K562 (cell line): ENCODE measurements around the gene STX1B. TPM values are rescaled to one million over a fixed set of nuclear protein-coding genes. Genes with fewer than 3 reads are reported as not detected.

Experiments used
- CC2D1A ChIP-seq: fragments of 450-650 bp; IDR thresholded peaks from 2 replicates; pipeline ENCODE4 v1.6.1; 2017; ENCODE audit warnings: mild to moderate bottlenecking
- GATAD2A ChIP-seq: fragments of 450-650 bp; IDR thresholded peaks from 2 replicates; pipeline ENCODE4 v1.6.1; 2017
- HDAC1 ChIP-seq, 2 experiments: fragments of 450-650 bp; IDR thresholded peaks; 2 replicates each; pipeline ENCODE4 v1.6.1; 2016 to 2017; ENCODE audit warnings: inconsistent platforms in 1 of 2, mild to moderate bottlenecking in 1 of 2, moderate library complexity in 1 of 2
- HDAC8 ChIP-seq: fragments of 450-650 bp; IDR thresholded peaks from 2 replicates; pipeline ENCODE4 v1.6.1; 2016; ENCODE audit warnings: mild to moderate bottlenecking, missing genetic modification characterization, moderate library complexity, missing compliant biosample characterization
- MAZ ChIP-seq, 2 experiments: fragments of 450-650 bp in 1 of 2; sonication (generic) in 1 of 2; formaldehyde crosslinking; IDR thresholded peaks in 1 of 2; conservative IDR thresholded peaks in 1 of 2; 2 replicates each; pipeline versions ENCODE4 v1.4.0 to v1.5.0; 2020; ENCODE audit warnings: mild to moderate bottlenecking in 1 of 2, missing genetic modification reagents in 1 of 2
- RFX7 ChIP-seq: fragments of 250-450 bp; sonication (Bioruptor Pico); IDR thresholded peaks from 2 replicates; pipeline ENCODE4 v1.5.1; 2021; ENCODE audit warnings: mild to moderate bottlenecking
- SMAD4 ChIP-seq: fragments of 250-450 bp; sonication (Bioruptor Pico); conservative IDR thresholded peaks from 2 replicates; pipeline ENCODE4 v1.8.0; 2021; ENCODE audit warnings: inconsistent platforms, mild to moderate bottlenecking, moderate library complexity
- SREBF2 ChIP-seq: sonication (generic); formaldehyde crosslinking; IDR thresholded peaks from 2 replicates; pipeline ENCODE4 v1.4.0; 2020; ENCODE audit warnings: mild to moderate bottlenecking, missing genetic modification reagents
- ZBTB7A ChIP-seq: IDR thresholded peaks from 2 replicates; pipeline ENCODE4 v1.6.1; 2011; ENCODE audit warnings: low read depth, mild to moderate bottlenecking, low read length, moderate library complexity, borderline replicate concordance; ENCODE audit not compliant: control insufficient read depth
- ZEB2 ChIP-seq: fragments of 450-650 bp; IDR thresholded peaks from 2 replicates; pipeline ENCODE4 v1.6.1; 2016
- ZNF311 ChIP-seq: fragments of 250-450 bp; sonication (Bioruptor Pico); IDR thresholded peaks from 2 replicates; pipeline ENCODE4 v1.4.0; 2020; ENCODE audit warnings: mild to moderate bottlenecking, moderate library complexity
- ZNF668 ChIP-seq: fragments of 250-450 bp; sonication (Bioruptor Pico); IDR thresholded peaks from 2 replicates; pipeline ENCODE4 v1.8.0; 2022; ENCODE audit warnings: mild to moderate bottlenecking, inconsistent platforms
- ZNF766 ChIP-seq: fragments of 200-800 bp; sonication (Bioruptor generic); conservative IDR thresholded peaks from 2 replicates; pipeline ENCODE4 v1.6.1; 2016; ENCODE audit warnings: missing genetic modification characterization, missing compliant biosample characterization
- polyA plus RNA-seq, 8 experiments: library from polyadenylated mRNA; depleted of rRNA in 4 of 8; stranded (reverse) in 5 of 8; unstranded in 3 of 8; fragments of >200 nt; fragmentation: Nextera tagmentation in 2 of 8; fragmentation: Illumina TruSeq in 1 of 8; extraction: Ambion mirVana in 2 of 8; extraction: Trizol in 1 of 8; gene quantifications; 2 replicates each; pipeline versions ENCODE4 v1.2.1 to v1.2.3, GENCODE V29; 2011 to 2014; ENCODE audit warnings: inconsistent platforms in 1 of 8, missing spikeins in 1 of 8
- total RNA-seq, 7 experiments: library from RNA; depleted of rRNA in 6 of 7; stranded (reverse); fragments of >200 nt in 6 of 7; fragmentation: Illumina TruSeq in 2 of 7; extraction: Trizol in 2 of 7; gene quantifications; 2 replicates each; pipeline versions ENCODE4 v1.2.1 to v1.2.3, GENCODE V29; 2011 to 2021; ENCODE audit warnings: low replicate concordance in 1 of 7
- TF ChIP-seq, protein P1 (sequence below): fragments of 450-650 bp; IDR thresholded peaks from 2 replicates; pipeline ENCODE4 v1.6.1; 2017; ENCODE audit warnings: antibody characterized with exemption, mild to moderate bottlenecking
- TF ChIP-seq, protein P2 (sequence below): fragments of 200-800 bp; sonication (Bioruptor generic); IDR thresholded peaks from 2 replicates; pipeline ENCODE4 v1.6.1; 2016; ENCODE audit warnings: missing genetic modification characterization, missing compliant biosample characterization

STX1B gene
- total and polyA plus RNA-seq, 9 of the 15 experiments (the other 6 are each of a cell fraction or from before 2014, with no cell fraction given), result 0.07 to 2.5 (median 0.86) TPM

DNA sequence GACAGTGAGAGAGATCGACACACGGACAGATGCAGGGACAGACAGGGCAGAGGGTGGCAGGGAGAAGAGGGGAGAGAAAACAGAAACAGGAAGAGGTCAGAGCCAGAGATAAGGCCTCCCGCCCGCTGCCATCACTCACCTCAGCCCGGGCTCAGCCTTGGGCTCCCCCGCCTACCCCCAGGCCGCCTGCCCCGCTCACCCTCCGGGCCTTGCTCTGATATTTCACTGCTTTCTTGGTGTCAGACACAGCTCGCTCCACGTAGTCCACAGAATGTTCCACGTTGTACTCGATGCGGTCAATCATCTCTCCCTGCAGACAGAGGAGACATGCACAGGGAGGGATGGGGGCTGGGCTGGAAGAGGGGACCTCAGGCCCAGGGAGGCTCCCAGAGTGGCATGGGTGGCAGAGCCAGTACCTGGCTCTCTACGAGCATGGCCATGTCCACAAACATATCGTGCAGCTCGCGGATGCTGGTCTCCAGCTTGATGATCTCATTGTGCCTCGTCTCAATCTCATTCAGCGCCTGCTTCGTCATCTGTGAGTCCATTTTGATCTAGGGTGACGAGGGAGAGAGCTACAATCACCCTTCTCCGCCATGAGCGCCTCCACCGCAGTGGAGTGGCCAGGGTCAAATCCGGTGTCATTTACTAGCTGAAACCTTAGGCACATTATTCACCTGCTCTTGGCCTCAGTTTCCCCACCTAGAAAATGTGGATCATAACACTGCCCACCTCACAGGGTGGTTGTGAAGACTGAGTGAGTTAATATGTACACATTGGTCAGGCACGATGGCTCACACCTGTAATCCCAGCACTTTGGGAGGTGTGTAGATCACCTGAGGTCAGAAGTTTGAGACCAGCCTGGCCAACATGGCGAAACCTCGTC is 17.3 kb downstream of the STX1B start (continued):
- peak; percentile 72; the same call in 1 of the 2 replicates for TF ChIP-seq HDAC8 (tag)
- TF ChIP-seq, protein P1, sequence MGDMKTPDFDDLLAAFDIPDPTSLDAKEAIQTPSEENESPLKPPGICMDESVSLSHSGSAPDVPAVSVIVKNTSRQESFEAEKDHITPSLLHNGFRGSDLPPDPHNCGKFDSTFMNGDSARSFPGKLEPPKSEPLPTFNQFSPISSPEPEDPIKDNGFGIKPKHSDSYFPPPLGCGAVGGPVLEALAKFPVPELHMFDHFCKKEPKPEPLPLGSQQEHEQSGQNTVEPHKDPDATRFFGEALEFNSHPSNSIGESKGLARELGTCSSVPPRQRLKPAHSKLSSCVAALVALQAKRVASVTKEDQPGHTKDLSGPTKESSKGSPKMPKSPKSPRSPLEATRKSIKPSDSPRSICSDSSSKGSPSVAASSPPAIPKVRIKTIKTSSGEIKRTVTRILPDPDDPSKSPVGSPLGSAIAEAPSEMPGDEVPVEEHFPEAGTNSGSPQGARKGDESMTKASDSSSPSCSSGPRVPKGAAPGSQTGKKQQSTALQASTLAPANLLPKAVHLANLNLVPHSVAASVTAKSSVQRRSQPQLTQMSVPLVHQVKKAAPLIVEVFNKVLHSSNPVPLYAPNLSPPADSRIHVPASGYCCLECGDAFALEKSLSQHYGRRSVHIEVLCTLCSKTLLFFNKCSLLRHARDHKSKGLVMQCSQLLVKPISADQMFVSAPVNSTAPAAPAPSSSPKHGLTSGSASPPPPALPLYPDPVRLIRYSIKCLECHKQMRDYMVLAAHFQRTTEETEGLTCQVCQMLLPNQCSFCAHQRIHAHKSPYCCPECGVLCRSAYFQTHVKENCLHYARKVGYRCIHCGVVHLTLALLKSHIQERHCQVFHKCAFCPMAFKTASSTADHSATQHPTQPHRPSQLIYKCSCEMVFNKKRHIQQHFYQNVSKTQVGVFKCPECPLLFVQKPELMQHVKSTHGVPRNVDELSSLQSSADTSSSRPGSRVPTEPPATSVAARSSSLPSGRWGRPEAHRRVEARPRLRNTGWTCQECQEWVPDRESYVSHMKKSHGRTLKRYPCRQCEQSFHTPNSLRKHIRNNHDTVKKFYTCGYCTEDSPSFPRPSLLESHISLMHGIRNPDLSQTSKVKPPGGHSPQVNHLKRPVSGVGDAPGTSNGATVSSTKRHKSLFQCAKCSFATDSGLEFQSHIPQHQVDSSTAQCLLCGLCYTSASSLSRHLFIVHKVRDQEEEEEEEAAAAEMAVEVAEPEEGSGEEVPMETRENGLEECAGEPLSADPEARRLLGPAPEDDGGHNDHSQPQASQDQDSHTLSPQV, result peak; percentile 93
- TF ChIP-seq CC2D1A, result no peak
- TF ChIP-seq SREBF2, result no peak
- TF ChIP-seq, protein P2, sequence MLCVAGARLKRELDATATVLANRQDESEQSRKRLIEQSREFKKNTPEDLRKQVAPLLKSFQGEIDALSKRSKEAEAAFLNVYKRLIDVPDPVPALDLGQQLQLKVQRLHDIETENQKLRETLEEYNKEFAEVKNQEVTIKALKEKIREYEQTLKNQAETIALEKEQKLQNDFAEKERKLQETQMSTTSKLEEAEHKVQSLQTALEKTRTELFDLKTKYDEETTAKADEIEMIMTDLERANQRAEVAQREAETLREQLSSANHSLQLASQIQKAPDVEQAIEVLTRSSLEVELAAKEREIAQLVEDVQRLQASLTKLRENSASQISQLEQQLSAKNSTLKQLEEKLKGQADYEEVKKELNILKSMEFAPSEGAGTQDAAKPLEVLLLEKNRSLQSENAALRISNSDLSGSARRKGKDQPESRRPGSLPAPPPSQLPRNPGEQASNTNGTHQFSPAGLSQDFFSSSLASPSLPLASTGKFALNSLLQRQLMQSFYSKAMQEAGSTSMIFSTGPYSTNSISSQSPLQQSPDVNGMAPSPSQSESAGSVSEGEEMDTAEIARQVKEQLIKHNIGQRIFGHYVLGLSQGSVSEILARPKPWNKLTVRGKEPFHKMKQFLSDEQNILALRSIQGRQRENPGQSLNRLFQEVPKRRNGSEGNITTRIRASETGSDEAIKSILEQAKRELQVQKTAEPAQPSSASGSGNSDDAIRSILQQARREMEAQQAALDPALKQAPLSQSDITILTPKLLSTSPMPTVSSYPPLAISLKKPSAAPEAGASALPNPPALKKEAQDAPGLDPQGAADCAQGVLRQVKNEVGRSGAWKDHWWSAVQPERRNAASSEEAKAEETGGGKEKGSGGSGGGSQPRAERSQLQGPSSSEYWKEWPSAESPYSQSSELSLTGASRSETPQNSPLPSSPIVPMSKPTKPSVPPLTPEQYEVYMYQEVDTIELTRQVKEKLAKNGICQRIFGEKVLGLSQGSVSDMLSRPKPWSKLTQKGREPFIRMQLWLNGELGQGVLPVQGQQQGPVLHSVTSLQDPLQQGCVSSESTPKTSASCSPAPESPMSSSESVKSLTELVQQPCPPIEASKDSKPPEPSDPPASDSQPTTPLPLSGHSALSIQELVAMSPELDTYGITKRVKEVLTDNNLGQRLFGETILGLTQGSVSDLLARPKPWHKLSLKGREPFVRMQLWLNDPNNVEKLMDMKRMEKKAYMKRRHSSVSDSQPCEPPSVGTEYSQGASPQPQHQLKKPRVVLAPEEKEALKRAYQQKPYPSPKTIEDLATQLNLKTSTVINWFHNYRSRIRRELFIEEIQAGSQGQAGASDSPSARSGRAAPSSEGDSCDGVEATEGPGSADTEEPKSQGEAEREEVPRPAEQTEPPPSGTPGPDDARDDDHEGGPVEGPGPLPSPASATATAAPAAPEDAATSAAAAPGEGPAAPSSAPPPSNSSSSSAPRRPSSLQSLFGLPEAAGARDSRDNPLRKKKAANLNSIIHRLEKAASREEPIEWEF (CRISPR knock-in tag), result peak; percentile 64; the same call in 1 of the 2 replicates
- TF ChIP-seq SMAD4 (CRISPR knock-in tag), result peak; percentile 59
- peak in 1 of 2 experiments; percentile 45; a peak in 2 of 4 replicates for TF ChIP-seq HDAC1 (IDR thresholded peaks at IDR 0.05)
- 0 out of 2 replicates have a peak, but pooled peaks have one; percentile 42 for TF ChIP-seq ZEB2
- TF ChIP-seq ZBTB7A, result peak; percentile 28; the same call in 1 of the 2 replicates
- peak; percentile 81 for TF ChIP-seq ZNF311 (CRISPR knock-in tag)
- TF ChIP-seq RFX7 (CRISPR knock-in tag), result no peak
- TF ChIP-seq ZNF668 (CRISPR knock-in tag), result no peak
- peak; percentile 17; the same call in 1 of the 2 replicates for TF ChIP-seq ZNF766 (CRISPR knock-in tag)
- TF ChIP-seq MAZ (CRISPR knock-in tag; conservative IDR thresholded peaks at IDR 0.05 in 1 of 2, IDR thresholded peaks at IDR 0.05 in 1 of 2), result peak; percentile 31 to 70; a peak in 2 of 4 replicates
- 0 out of 2 replicates have a peak, but pooled peaks have one; percentile 4 for TF ChIP-seq GATAD2A
